Globus pallidus (tissue), 1 donor: ENCODE measurements around the gene RIMBP3B.
"Not testable (repeated sequence)": the region's sequence is repeated elsewhere in the genome, so short reads cannot be mapped to it uniquely, and the experiment has no call there.

Source experiments
- DNase-seq: peaks from one replicate; pipeline ENCODE4 v3.0.0-alpha.2; 2015; ENCODE audit warnings: low spot score

RIMBP3B gene

GRCh38 chr22:21417853-21418252 is 34.3 kb downstream of the RIMBP3B start:
- DNase-seq, result not testable (repeated sequence)

GRCh38 chr22:21418974-21419638 is 35.6 kb downstream of the RIMBP3B start:
- DNase-seq, result not testable (repeated sequence)

GRCh38 chr22:21420180-21420763 is 36.7 kb downstream of the RIMBP3B start:
- DNase-seq, result not testable (repeated sequence)

GRCh38 chr22:21424084-21424709 is 40.6 kb downstream of the RIMBP3B start:
- not testable (repeated sequence) for DNase-seq

GRCh38 chr22:21434378-21435233 is 51.1 kb downstream of the RIMBP3B start:
- not testable (repeated sequence) for DNase-seq

GRCh38 chr22:21435998-21436810 is 52.7 kb downstream of the RIMBP3B start:
- DNase-seq, result not testable (repeated sequence)

GRCh38 chr22:21438013-21438412 is 54.5 kb downstream of the RIMBP3B start:
- DNase-seq, result not testable (repeated sequence)
